HEK293 (cell line): ENCODE results near the gene TMUB1.

Source experiments
- ELK4 ChIP-seq: IDR thresholded peaks from 2 replicates; pipeline ENCODE4 v1.6.1; 2011; ENCODE audit warnings: mild to moderate bottlenecking, low read depth, low read length, borderline replicate concordance
- GLI4 ChIP-seq: fragments of 450-650 bp; formaldehyde crosslinking; IDR thresholded peaks from 2 replicates; pipeline ENCODE4 v1.5.1; 2016; ENCODE audit warnings: missing biosample characterization, missing genetic modification characterization
- GLIS1 ChIP-seq: fragments of 450-650 bp; formaldehyde crosslinking; IDR thresholded peaks from 2 replicates; pipeline ENCODE4 v1.5.1; 2016; ENCODE audit warnings: missing biosample characterization, missing genetic modification characterization
- GLIS2 ChIP-seq: fragments of 450-650 bp; formaldehyde crosslinking; IDR thresholded peaks from 2 replicates; pipeline ENCODE4 v1.5.1; 2016; ENCODE audit warnings: missing biosample characterization, missing genetic modification characterization
- KLF1 ChIP-seq: fragments of 450-650 bp; formaldehyde crosslinking; IDR thresholded peaks from 2 replicates; pipeline ENCODE4 v1.5.1; 2016; ENCODE audit warnings: missing biosample characterization, missing genetic modification characterization
- KLF16 ChIP-seq: fragments of 450-650 bp; formaldehyde crosslinking; IDR thresholded peaks from 2 replicates; pipeline ENCODE4 v1.5.1; 2017; ENCODE audit warnings: missing biosample characterization, missing genetic modification characterization
- KLF17 ChIP-seq: fragments of 450-650 bp; formaldehyde crosslinking; IDR thresholded peaks from 2 replicates; pipeline ENCODE4 v1.5.1; 2016; ENCODE audit warnings: missing biosample characterization, missing genetic modification characterization
- PATZ1 ChIP-seq: fragments of 450-650 bp; formaldehyde crosslinking; IDR thresholded peaks from 2 replicates; pipeline ENCODE4 v1.5.1; 2016; ENCODE audit warnings: missing biosample characterization, missing genetic modification characterization
- REPIN1 ChIP-seq: fragments of 450-650 bp; formaldehyde crosslinking; IDR thresholded peaks from 2 replicates; pipeline ENCODE4 v1.5.1; 2017; ENCODE audit warnings: missing biosample characterization, missing genetic modification characterization, low read depth
- SP2 ChIP-seq: fragments of 450-650 bp; formaldehyde crosslinking; IDR thresholded peaks from 2 replicates; pipeline ENCODE4 v1.5.1; 2016; ENCODE audit warnings: missing biosample characterization, missing genetic modification characterization
- ZBTB44 ChIP-seq: fragments of 450-650 bp; IDR thresholded peaks from 2 replicates; pipeline ENCODE4 v1.5.1; 2018; ENCODE audit warnings: missing biosample characterization, mild to moderate bottlenecking, missing genetic modification characterization
- ZEB2 ChIP-seq: fragments of 450-650 bp; formaldehyde crosslinking; IDR thresholded peaks from 2 replicates; pipeline ENCODE4 v1.5.1; 2016; ENCODE audit warnings: missing biosample characterization, missing genetic modification characterization
- ZFP69B ChIP-seq: fragments of 450-650 bp; formaldehyde crosslinking; IDR thresholded peaks from 2 replicates; pipeline ENCODE4 v1.5.1; 2016; ENCODE audit warnings: missing biosample characterization, missing genetic modification characterization
- ZNF140 ChIP-seq: fragments of 450-650 bp; formaldehyde crosslinking; IDR thresholded peaks from 2 replicates; pipeline ENCODE4 v1.5.1; 2016; ENCODE audit warnings: missing biosample characterization, missing genetic modification characterization
- ZNF175 ChIP-seq: fragments of 450-650 bp; formaldehyde crosslinking; IDR thresholded peaks from 2 replicates; pipeline ENCODE4 v1.5.1; 2016; ENCODE audit warnings: missing biosample characterization, missing genetic modification characterization
- ZNF23 ChIP-seq: fragments of 450-650 bp; formaldehyde crosslinking; IDR thresholded peaks from 2 replicates; pipeline ENCODE4 v1.5.1; 2016; ENCODE audit warnings: missing biosample characterization, missing genetic modification characterization, borderline replicate concordance
- ZNF350 ChIP-seq: fragments of 450-650 bp; formaldehyde crosslinking; IDR thresholded peaks from 2 replicates; pipeline ENCODE4 v1.5.0; 2017; ENCODE audit warnings: missing biosample characterization, mild to moderate bottlenecking, missing genetic modification characterization
- ZNF398 ChIP-seq: fragments of 450-650 bp; formaldehyde crosslinking; IDR thresholded peaks from 2 replicates; pipeline ENCODE4 v1.5.1; 2017; ENCODE audit warnings: missing biosample characterization, missing genetic modification characterization
- ZNF549 ChIP-seq: fragments of 450-650 bp; IDR thresholded peaks from 2 replicates; pipeline ENCODE4 v1.5.1; 2018; ENCODE audit warnings: missing biosample characterization, missing genetic modification characterization, mild to moderate bottlenecking, inconsistent platforms, moderate library complexity
- ZNF629 ChIP-seq: fragments of 450-650 bp; formaldehyde crosslinking; IDR thresholded peaks from 2 replicates; pipeline ENCODE4 v1.5.1; 2017; ENCODE audit warnings: missing biosample characterization, missing genetic modification characterization
- ZNF670 ChIP-seq: fragments of 450-650 bp; formaldehyde crosslinking; IDR thresholded peaks from 2 replicates; pipeline ENCODE4 v1.5.1; 2016; ENCODE audit warnings: missing biosample characterization, missing genetic modification characterization, low read depth
- ZNF76 ChIP-seq: fragments of 450-650 bp; formaldehyde crosslinking; IDR thresholded peaks from 2 replicates; pipeline ENCODE4; 2016; ENCODE audit warnings: low read depth, missing biosample characterization, missing genetic modification characterization, borderline replicate concordance
- ZNF830 ChIP-seq: fragments of 450-650 bp; IDR thresholded peaks from 2 replicates; pipeline ENCODE4 v1.5.0; 2018; ENCODE audit warnings: missing biosample characterization, missing genetic modification characterization, low read depth, mild to moderate bottlenecking, moderate library complexity
- ZSCAN16 ChIP-seq: fragments of 450-650 bp; formaldehyde crosslinking; IDR thresholded peaks from 2 replicates; pipeline ENCODE4 v1.5.1; 2016; ENCODE audit warnings: missing biosample characterization, missing genetic modification characterization
- TF ChIP-seq, protein P1 (sequence below): fragments of 450-650 bp; formaldehyde crosslinking; IDR thresholded peaks from 2 replicates; pipeline ENCODE4; 2016; ENCODE audit warnings: missing biosample characterization, missing genetic modification characterization
- TF ChIP-seq, protein P2 (sequence below): fragments of 450-650 bp; formaldehyde crosslinking; IDR thresholded peaks from 2 replicates; pipeline ENCODE4 v1.5.1; 2017; ENCODE audit warnings: missing biosample characterization, missing genetic modification characterization
- TF ChIP-seq, protein P3 (sequence below): fragments of 450-650 bp; formaldehyde crosslinking; IDR thresholded peaks from 2 replicates; pipeline ENCODE4 v1.5.1; 2016; ENCODE audit warnings: missing biosample characterization, missing genetic modification characterization

The TMUB1 gene

DNA sequence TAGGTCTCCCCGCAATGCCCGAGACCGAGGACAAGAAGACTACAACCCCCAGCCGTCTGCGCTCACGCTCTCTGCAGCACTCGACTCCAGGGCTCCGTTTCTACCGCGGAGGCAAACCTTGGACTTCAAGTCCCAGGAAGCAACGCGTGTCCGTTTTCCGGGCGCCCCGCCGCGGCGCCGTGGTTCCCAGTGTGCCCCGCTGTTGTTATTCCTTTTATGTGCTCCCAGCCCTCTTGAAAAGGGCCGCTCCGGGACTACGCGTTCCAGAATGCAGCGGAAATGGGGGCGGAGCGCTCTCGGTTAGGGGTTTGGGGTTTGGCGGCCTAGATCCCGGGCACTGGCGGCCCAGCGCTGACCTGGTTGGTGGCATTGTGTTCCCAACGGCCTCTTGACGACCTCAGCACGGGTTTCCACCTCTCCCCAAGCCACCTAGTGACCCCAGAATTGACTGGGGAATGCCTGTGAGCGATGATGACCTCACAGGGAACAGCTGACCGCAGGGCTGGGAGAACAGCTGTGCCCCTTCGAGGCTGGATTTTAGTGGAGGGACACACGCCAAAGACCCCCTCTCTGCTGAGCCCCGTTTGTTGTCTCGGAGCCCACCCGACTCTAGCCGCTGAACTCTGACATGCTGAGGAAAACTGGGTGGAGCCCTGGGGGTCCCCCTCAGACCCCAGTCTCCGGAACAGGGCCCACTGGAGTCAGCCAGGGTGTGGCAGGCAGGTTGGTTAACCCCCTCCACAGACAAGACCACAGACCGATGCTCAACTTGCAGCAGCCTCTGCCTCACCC is 25.1 kb downstream of the TMUB1 start (continued):
- TF ChIP-seq ZBTB44 (tag by site-specific recombination), result no peak
- TF ChIP-seq ZEB2, result peak; percentile 97
- peak; percentile 83 for TF ChIP-seq SP2
- no peak for TF ChIP-seq REPIN1
- peak; percentile 52 for TF ChIP-seq KLF16 (tag by site-specific recombination)
- TF ChIP-seq, protein P1, sequence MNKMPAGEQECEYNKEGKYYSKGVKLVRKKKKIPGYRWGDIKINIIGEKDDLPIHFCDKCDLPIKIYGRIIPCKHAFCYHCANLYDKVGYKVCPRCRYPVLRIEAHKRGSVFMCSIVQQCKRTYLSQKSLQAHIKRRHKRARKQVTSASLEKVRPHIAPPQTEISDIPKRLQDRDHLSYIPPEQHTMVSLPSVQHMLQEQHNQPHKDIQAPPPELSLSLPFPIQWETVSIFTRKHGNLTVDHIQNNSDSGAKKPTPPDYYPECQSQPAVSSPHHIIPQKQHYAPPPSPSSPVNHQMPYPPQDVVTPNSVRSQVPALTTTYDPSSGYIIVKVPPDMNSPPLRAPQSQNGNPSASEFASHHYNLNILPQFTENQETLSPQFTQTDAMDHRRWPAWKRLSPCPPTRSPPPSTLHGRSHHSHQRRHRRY (tag by site-specific recombination), result no peak
- no peak for TF ChIP-seq ZNF23
- TF ChIP-seq, protein P2, sequence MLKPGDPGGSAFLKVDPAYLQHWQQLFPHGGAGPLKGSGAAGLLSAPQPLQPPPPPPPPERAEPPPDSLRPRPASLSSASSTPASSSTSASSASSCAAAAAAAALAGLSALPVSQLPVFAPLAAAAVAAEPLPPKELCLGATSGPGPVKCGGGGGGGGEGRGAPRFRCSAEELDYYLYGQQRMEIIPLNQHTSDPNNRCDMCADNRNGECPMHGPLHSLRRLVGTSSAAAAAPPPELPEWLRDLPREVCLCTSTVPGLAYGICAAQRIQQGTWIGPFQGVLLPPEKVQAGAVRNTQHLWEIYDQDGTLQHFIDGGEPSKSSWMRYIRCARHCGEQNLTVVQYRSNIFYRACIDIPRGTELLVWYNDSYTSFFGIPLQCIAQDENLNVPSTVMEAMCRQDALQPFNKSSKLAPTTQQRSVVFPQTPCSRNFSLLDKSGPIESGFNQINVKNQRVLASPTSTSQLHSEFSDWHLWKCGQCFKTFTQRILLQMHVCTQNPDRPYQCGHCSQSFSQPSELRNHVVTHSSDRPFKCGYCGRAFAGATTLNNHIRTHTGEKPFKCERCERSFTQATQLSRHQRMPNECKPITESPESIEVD, result no peak
- TF ChIP-seq ELK4, result peak; percentile 84; the same call in 1 of the 2 replicates
- TF ChIP-seq ZSCAN16 (tag by site-specific recombination), result no peak
- peak; percentile 54; the same call in 1 of the 2 replicates for TF ChIP-seq ZNF398 (tag by site-specific recombination)
- TF ChIP-seq ZNF670, result no peak
- peak; percentile 98 for TF ChIP-seq ZNF629 (tag by site-specific recombination)
- TF ChIP-seq GLIS2 (tag by site-specific recombination), result peak; percentile 82
- TF ChIP-seq ZNF175 (tag by site-specific recombination), result no peak
- no peak for TF ChIP-seq ZNF830 (tag by site-specific recombination)
- peak; percentile 13; the same call in 1 of the 2 replicates for TF ChIP-seq ZFP69B
- TF ChIP-seq PATZ1, result peak; percentile 82
- no peak for TF ChIP-seq ZNF140 (tag by site-specific recombination)
- no peak for TF ChIP-seq ZNF549 (tag by site-specific recombination)
- TF ChIP-seq ZNF350 (tag by site-specific recombination), result no peak
- peak; percentile 43 for TF ChIP-seq GLIS1 (tag by site-specific recombination)
- TF ChIP-seq, protein P3, sequence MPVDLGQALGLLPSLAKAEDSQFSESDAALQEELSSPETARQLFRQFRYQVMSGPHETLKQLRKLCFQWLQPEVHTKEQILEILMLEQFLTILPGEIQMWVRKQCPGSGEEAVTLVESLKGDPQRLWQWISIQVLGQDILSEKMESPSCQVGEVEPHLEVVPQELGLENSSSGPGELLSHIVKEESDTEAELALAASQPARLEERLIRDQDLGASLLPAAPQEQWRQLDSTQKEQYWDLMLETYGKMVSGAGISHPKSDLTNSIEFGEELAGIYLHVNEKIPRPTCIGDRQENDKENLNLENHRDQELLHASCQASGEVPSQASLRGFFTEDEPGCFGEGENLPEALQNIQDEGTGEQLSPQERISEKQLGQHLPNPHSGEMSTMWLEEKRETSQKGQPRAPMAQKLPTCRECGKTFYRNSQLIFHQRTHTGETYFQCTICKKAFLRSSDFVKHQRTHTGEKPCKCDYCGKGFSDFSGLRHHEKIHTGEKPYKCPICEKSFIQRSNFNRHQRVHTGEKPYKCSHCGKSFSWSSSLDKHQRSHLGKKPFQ, result no peak
- TF ChIP-seq ZNF76 (tag by site-specific recombination), result peak; percentile 99
- peak; percentile 34; the same call in 1 of the 2 replicates for TF ChIP-seq KLF1 (tag by site-specific recombination)
- TF ChIP-seq GLI4 (tag by site-specific recombination), result no peak
- TF ChIP-seq KLF17 (tag by site-specific recombination), result peak; percentile 31; the same call in 1 of the 2 replicates
